ENCODE measurements around the gene FUS. TPM values are rescaled to one million over a fixed set of nuclear protein-coding genes. Genes with fewer than 3 reads are reported as not detected.
"Not testable (repeated sequence)": the region's sequence is repeated elsewhere in the genome, so short reads cannot be mapped to it uniquely, and the experiment has no call there.

The FUS gene
- total and polyA plus RNA-seq, 2 of the 8 experiments (the other 6 are each of a cell fraction or from before 2014, with no cell fraction given): 484 to 685 TPM

- not testable (repeated sequence) for H2BK12ac ChIP-seq (ENCODE audit: low read depth, low read length); H3K79me1 ChIP-seq (ENCODE audit: low read depth, low read length); DNase-seq (ENCODE audit: low read depth in 1 of 2, low spot score in 2 of 2); H3K23me2 ChIP-seq (ENCODE audit: low read depth, low read length); H2BK15ac ChIP-seq (ENCODE audit: low read length); H3K27ac ChIP-seq (ENCODE audit: low read depth, low read length); FAIRE-seq; H3K9me3 ChIP-seq (ENCODE audit: insufficient read depth in 2 of 2, low read depth in 1 of 2, low read length in 1 of 2); H3K4me2 ChIP-seq (ENCODE audit: insufficient read depth in 1 of 2, low read depth in 2 of 2, low read length in 2 of 2); H2AK5ac ChIP-seq (ENCODE audit: low read depth, low read length); H2BK5ac ChIP-seq (ENCODE audit: low read depth, low read length); H2AFZ ChIP-seq (ENCODE audit: low read length); H3K14ac ChIP-seq (ENCODE audit: insufficient read length); H3K56ac ChIP-seq (replicated peaks; ENCODE audit: insufficient read length, low read depth, low read length); H4K20me1 ChIP-seq (replicated peaks in 1 of 2; ENCODE audit: control insufficient read depth in 1 of 2, insufficient read depth in 2 of 2, low read length in 2 of 2); H3K23ac ChIP-seq (ENCODE audit: insufficient read length); H4K5ac ChIP-seq (ENCODE audit: insufficient read length, low read depth, low read length); H3K18ac ChIP-seq (ENCODE audit: extremely low read depth, low read length); H3K4me3 ChIP-seq (ENCODE audit: extremely low read depth in 1 of 4, insufficient read depth in 2 of 4, low read depth in 3 of 4, low read length in 4 of 4); H2BK120ac ChIP-seq (replicated peaks; ENCODE audit: low read depth, low read length); H4K91ac ChIP-seq (replicated peaks; ENCODE audit: insufficient read length, low read length); H3K4ac ChIP-seq (replicated peaks; ENCODE audit: insufficient read length, low read depth, low read length); H3K36me3 ChIP-seq (ENCODE audit: control insufficient read depth in 2 of 4, insufficient read depth in 4 of 4, low read length in 3 of 4); H2BK20ac ChIP-seq (ENCODE audit: low read length); H3K79me2 ChIP-seq (ENCODE audit: control insufficient read depth in 1 of 2, insufficient read depth in 2 of 2, low read length in 2 of 2); H3K9ac ChIP-seq (replicated peaks in 1 of 4; ENCODE audit: extremely low read depth in 1 of 4, low read depth in 3 of 4, low read length in 3 of 4); H4K8ac ChIP-seq (ENCODE audit: extremely low read depth, insufficient read depth, low read length)
- Histone ChIP-seq H3K27me3 (replicated peaks in 1 of 4; ENCODE audit: control insufficient read depth in 3 of 4, extremely low read depth in 1 of 4, insufficient read depth in 3 of 4, low read length in 3 of 4) (peaks cover 0 to 11% (median 5%) of the 10 kb centered on the region in 4 experiments; a peak in 4 of 7 replicates), H3K4me1 (replicated peaks in 1 of 4; ENCODE audit: control insufficient read depth in 3 of 4, insufficient read depth in 4 of 4, low read length in 3 of 4) (peaks cover 0 to 18% (median 4%) of the 10 kb centered on the region in 4 experiments; a peak in 5 of 7 replicates)
- ChIA-PET CTCF (ENCODE audit: partially characterized antibody) (interaction anchor here (1.0 to 1.3 kb wide), 3 partner anchors 8 to 73 kb away, joined by 3 to 6 read pairs (median 4); no protein-coding TSS in a partner anchor), POLR2A (ENCODE audit: partially characterized antibody) (interaction anchor here (0.5 to 34.9 kb wide), 6 partner anchors 9 to 47 kb away, joined by 3 to 713 read pairs (median 4); partner anchors contain the start of genes BCKDK, FUS, KAT8 and PRSS8)
- 88% methylated on average over 5 of the region's 6 CpGs; no CpG with 5 or more reads in 1 of the 2 experiments for WGBS, 2 experiments (ENCODE audit: extremely low coverage in 1 of 2, insufficient coverage in 1 of 2, insufficient read length in 1 of 2, insufficient replicate concordance in 2 of 2, low coverage in 1 of 2, low lambda C conversion rate in 2 of 2, missing lambda C conversion rate in 1 of 2)
Observed at GRCh38 chr16:31150976-31151375, 29.0 kb upstream of the FUS start.
